Trophoblast cell (in vitro differentiated cells and primary cell): ENCODE data around the gene GRK1.
A peak's percentile ranks its signal among the peaks of the same experiment; 100 is the strongest.

Experiments used
- DNase-seq, 2 donors: peaks; one replicate each; pipeline ENCODE4 v3.0.0-alpha.2; 2016
- H2AFZ ChIP-seq: 2 replicates; pipeline ENCODE4 v1.6.1; 2013; ENCODE audit warnings: low read length, moderate library complexity, mild to moderate bottlenecking; ENCODE audit not compliant: insufficient read depth, poor library complexity
- H2AK5ac ChIP-seq: 2 replicates; pipeline ENCODE4 v1.6.1; 2013; ENCODE audit warnings: mild to moderate bottlenecking, low read length
- H2BK120ac ChIP-seq: 2 replicates; pipeline ENCODE4 v1.6.1; 2013; ENCODE audit warnings: low read length, mild to moderate bottlenecking, moderate library complexity; ENCODE audit not compliant: insufficient read depth, poor library complexity
- H2BK12ac ChIP-seq: 2 replicates; pipeline ENCODE4 v1.6.1; 2013; ENCODE audit warnings: mild to moderate bottlenecking, low read length, moderate library complexity
- H2BK5ac ChIP-seq: 2 replicates; pipeline ENCODE4 v1.6.1; 2013; ENCODE audit warnings: low read length, low read depth, moderate library complexity, mild to moderate bottlenecking; ENCODE audit not compliant: poor library complexity
- H3K14ac ChIP-seq: 2 replicates; pipeline ENCODE4 v1.6.1; 2013; ENCODE audit warnings: mild to moderate bottlenecking, low read length
- H3K18ac ChIP-seq: 2 replicates; pipeline ENCODE4 v1.6.1; 2013; ENCODE audit warnings: mild to moderate bottlenecking, low read length
- H3K23ac ChIP-seq: 2 replicates; pipeline ENCODE4 v1.6.1; 2013; ENCODE audit warnings: low read length
- H3K27ac ChIP-seq: 2 replicates; pipeline ENCODE4 v1.5.1; 2013; ENCODE audit warnings: low read depth, mild to moderate bottlenecking, inconsistent platforms, low read length, moderate library complexity
- H3K27me3 ChIP-seq: 2 replicates; pipeline ENCODE4 v1.6.1; 2013; ENCODE audit warnings: inconsistent platforms, mild to moderate bottlenecking, low read length, moderate library complexity; ENCODE audit not compliant: insufficient read depth
- H3K36me3 ChIP-seq, 2 experiments: 1 replicate in 1 of 2; 2 replicates in 1 of 2; pipeline ENCODE4 v1.6.1; 2013; ENCODE audit warnings: low read length in 2 of 2, mild to moderate bottlenecking in 2 of 2, moderate library complexity in 1 of 2; ENCODE audit not compliant: insufficient read depth in 2 of 2, control insufficient read depth in 1 of 2
- H3K4ac ChIP-seq: 2 replicates; pipeline ENCODE4 v1.6.1; 2013; ENCODE audit warnings: low read depth, mild to moderate bottlenecking, low read length, moderate library complexity
- H3K4me1 ChIP-seq, 2 experiments: 1 replicate in 1 of 2; 2 replicates in 1 of 2; pipeline ENCODE4 v1.6.1; 2013; ENCODE audit warnings: low read length in 2 of 2, mild to moderate bottlenecking in 2 of 2, moderate library complexity in 1 of 2; ENCODE audit not compliant: insufficient read depth in 2 of 2, control insufficient read depth in 1 of 2
- H3K4me2 ChIP-seq: 2 replicates; pipeline ENCODE4 v1.6.1; 2013; ENCODE audit warnings: inconsistent platforms, mild to moderate bottlenecking, low read length, moderate library complexity
- H3K4me3 ChIP-seq: 2 replicates; pipeline ENCODE4 v1.5.1; 2013; ENCODE audit warnings: mild to moderate bottlenecking, low read depth, low read length, inconsistent platforms
- H3K79me1 ChIP-seq: one replicate; pipeline ENCODE4 v1.6.1; 2013; ENCODE audit warnings: low read length
- H3K79me2 ChIP-seq: 2 replicates; pipeline ENCODE4 v1.6.1; 2013; ENCODE audit warnings: low read length, mild to moderate bottlenecking; ENCODE audit not compliant: control insufficient read depth, insufficient read depth, poor library complexity
- H3K9ac ChIP-seq: 2 replicates; pipeline ENCODE4 v1.6.1; 2013; ENCODE audit warnings: mild to moderate bottlenecking, low read length
- H3K9me3 ChIP-seq: 2 replicates; pipeline ENCODE4 v1.6.1; 2013; ENCODE audit warnings: low read depth, mild to moderate bottlenecking, control low read depth, inconsistent platforms, low read length; ENCODE audit not compliant: insufficient read depth
- H4K12ac ChIP-seq: 2 replicates; pipeline ENCODE4 v1.6.1; 2013; ENCODE audit warnings: low read depth, mild to moderate bottlenecking, low read length, moderate library complexity
- H4K8ac ChIP-seq: 2 replicates; pipeline ENCODE4 v1.6.1; 2013; ENCODE audit warnings: low read depth, mild to moderate bottlenecking, low read length, moderate library complexity
- H4K91ac ChIP-seq: one replicate; pipeline ENCODE4 v1.6.1; 2013; ENCODE audit warnings: low read depth, mild to moderate bottlenecking, low read length, moderate library complexity
- WGBS: extraction: QIAGEN DNeasy Blood & Tissue Kit; methylation state at CpG from one replicate; pipeline ENCODE4 v1.1.7; 2013; ENCODE audit warnings: missing lambda C conversion rate; ENCODE audit not compliant: insufficient read length, insufficient coverage; ENCODE audit errors: extremely low coverage; 5-methylcytosine and 5-hydroxymethylcytosine counted together

The GRK1 gene

GRCh38 chr13:113627136-113627535 is 39.9 kb upstream of the GRK1 start:
- no peak overlapping the region for H2BK120ac ChIP-seq
- WGBS: no CpG with 5 or more reads among the region's 16 CpGs
- H3K4me1 ChIP-seq: peaks cover 0 to 4% of the 10 kb centered on the region in 2 experiments

GRCh38 chr13:113628291-113629270 is 38.4 kb upstream of the GRK1 start:
- H3K23ac ChIP-seq: no peak overlapping the region
- H3K4ac ChIP-seq: peak overlapping the region; percentile 5
- no peak overlapping the region for H2BK5ac ChIP-seq
- peaks cover 5% of the 10 kb centered on the region for H3K9me3 ChIP-seq
- H3K79me1 ChIP-seq: no peaks in the 10 kb centered on the region
- no peak overlapping the region for H3K14ac ChIP-seq
- no peak overlapping the region for H4K12ac ChIP-seq
- no peak overlapping the region for H2BK12ac ChIP-seq
- no peaks in the 10 kb centered on the region for H3K79me2 ChIP-seq
- no peak overlapping the region for H4K8ac ChIP-seq
- peaks cover 52 to 58% of the 10 kb centered on the region in 2 experiments for H3K36me3 ChIP-seq
- no peaks in the 10 kb centered on the region for H3K27me3 ChIP-seq
- H2AK5ac ChIP-seq: no peak overlapping the region
- H3K4me1 ChIP-seq: peaks cover 0 to 4% of the 10 kb centered on the region in 2 experiments
- no peak overlapping the region for H3K4me2 ChIP-seq
- H2AFZ ChIP-seq: no peak overlapping the region
- H3K18ac ChIP-seq: no peak overlapping the region
- no CpG with 5 or more reads among the region's 30 CpGs for WGBS
- H4K91ac ChIP-seq: no peak overlapping the region
- no peak overlapping the region for H3K9ac ChIP-seq
- H3K4me3 ChIP-seq: no peak overlapping the region
- H2BK120ac ChIP-seq: no peak overlapping the region
- no peak for DNase-seq
- no peak overlapping the region for H3K27ac ChIP-seq

More at GRCh38 chr13:113627136-113627535, 39.9 kb upstream of the GRK1 start:
- Histone ChIP-seq H4K91ac (no peak overlapping the region), H2AFZ (no peak overlapping the region), H3K79me2 (no peaks in the 10 kb centered on the region), H2BK5ac (no peak overlapping the region), H3K23ac (no peak overlapping the region), H3K36me3 (peaks cover 53 to 55% of the 10 kb centered on the region in 2 experiments), H2BK12ac (no peak overlapping the region), H3K9me3 (peaks cover 5% of the 10 kb centered on the region), H3K9ac (no peak overlapping the region), H3K27me3 (no peaks in the 10 kb centered on the region), H3K4me2 (no peak overlapping the region), H3K27ac (no peak overlapping the region), H4K8ac (no peak overlapping the region), H3K18ac (no peak overlapping the region), H3K4me3 (no peak overlapping the region), H3K14ac (no peak overlapping the region), H3K4ac (no peak overlapping the region), H3K79me1 (no peaks in the 10 kb centered on the region), H2AK5ac (no peak overlapping the region), H4K12ac (no peak overlapping the region)
- DNase-seq: no peak

DNA sequence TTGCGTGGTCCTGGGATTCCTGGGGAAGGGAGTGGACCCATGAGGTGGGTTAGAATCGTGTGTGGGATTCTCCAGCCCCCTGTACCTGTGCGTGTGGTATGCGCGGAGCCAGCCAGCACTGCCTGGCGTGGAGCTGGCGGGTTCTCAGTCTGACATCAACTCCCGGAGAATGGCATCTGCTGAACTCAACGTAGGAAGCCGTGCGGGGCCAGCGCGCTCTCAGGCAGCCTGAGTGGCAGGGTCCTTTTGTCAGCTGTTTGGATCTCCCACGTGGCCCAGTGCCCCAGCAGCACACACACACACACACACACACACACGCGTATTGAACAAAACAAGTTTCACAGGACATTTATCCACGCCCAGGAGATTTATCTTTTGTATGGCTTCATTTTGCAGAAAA is 37.2 kb upstream of the GRK1 start:
- Histone ChIP-seq H3K4ac (no peak overlapping the region), H4K91ac (no peak overlapping the region), H3K9me3 (peaks cover 7% of the 10 kb centered on the region), H3K4me3 (no peak overlapping the region), H3K4me1 (peaks cover 0 to 4% of the 10 kb centered on the region in 2 experiments), H3K23ac (no peak overlapping the region), H3K79me1 (no peaks in the 10 kb centered on the region), H3K4me2 (no peak overlapping the region), H2BK120ac (no peak overlapping the region), H3K9ac (no peak overlapping the region), H3K27ac (no peak overlapping the region), H3K14ac (no peak overlapping the region), H3K36me3 (peaks cover 52 to 57% of the 10 kb centered on the region in 2 experiments), H3K18ac (no peak overlapping the region), H2AFZ (no peak overlapping the region), H3K27me3 (no peaks in the 10 kb centered on the region), H4K8ac (no peak overlapping the region), H3K79me2 (no peaks in the 10 kb centered on the region), H2BK12ac (no peak overlapping the region), H2BK5ac (no peak overlapping the region), H2AK5ac (no peak overlapping the region), H4K12ac (no peak overlapping the region)
- WGBS: no CpG with 5 or more reads among the region's 17 CpGs
- no peak for DNase-seq

GRCh38 chr13:113630296-113630695 is 36.7 kb upstream of the GRK1 start:
- no peak for DNase-seq
- H3K18ac ChIP-seq: no peak overlapping the region
- no peak overlapping the region for H2AK5ac ChIP-seq
- H3K27ac ChIP-seq: no peak overlapping the region
- H3K79me1 ChIP-seq: no peaks in the 10 kb centered on the region
- H4K91ac ChIP-seq: no peak overlapping the region
- no peak overlapping the region for H2BK120ac ChIP-seq
- no peaks in the 10 kb centered on the region for H3K27me3 ChIP-seq
- no peak overlapping the region for H2BK12ac ChIP-seq
- H3K9ac ChIP-seq: no peak overlapping the region
- no peak overlapping the region for H3K23ac ChIP-seq
- no peak overlapping the region for H3K14ac ChIP-seq
- H3K36me3 ChIP-seq: peaks cover 54 to 61% of the 10 kb centered on the region in 2 experiments
- H3K4me2 ChIP-seq: no peak overlapping the region
- H3K4me3 ChIP-seq: no peak overlapping the region
- no CpG with 5 or more reads among the region's 11 CpGs for WGBS
- no peak overlapping the region for H3K4ac ChIP-seq
- no peak overlapping the region for H2AFZ ChIP-seq
- no peak overlapping the region for H4K8ac ChIP-seq
- peaks cover 0 to 4% of the 10 kb centered on the region in 2 experiments for H3K4me1 ChIP-seq
- H2BK5ac ChIP-seq: no peak overlapping the region
- no peak overlapping the region for H4K12ac ChIP-seq
- H3K9me3 ChIP-seq: peaks cover 7% of the 10 kb centered on the region
- H3K79me2 ChIP-seq: no peaks in the 10 kb centered on the region
